ENCODE results near the gene CLUH.

The CLUH gene

DNA sequence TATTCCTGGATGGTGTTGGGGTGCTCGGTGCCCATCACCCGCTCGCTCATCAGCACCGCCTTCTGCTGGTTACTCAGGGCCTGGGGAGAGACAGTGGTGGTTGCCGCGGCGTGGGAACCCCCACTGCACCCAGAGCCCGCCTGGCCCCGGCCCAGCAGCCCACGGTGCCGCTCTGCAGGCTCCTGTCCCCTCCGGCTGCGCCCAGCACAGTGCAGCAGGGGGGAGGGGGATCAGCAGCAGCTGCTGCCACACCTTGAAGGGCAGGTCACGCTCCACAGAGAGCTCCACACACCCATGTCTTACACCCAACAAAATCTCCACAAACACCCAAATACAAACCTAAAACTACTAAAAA is 18.8 kb downstream of the CLUH start:
- H3K27ac ChIP-seq = no peak overlapping the region
- no peak for TF ChIP-seq ZFX (IDR thresholded peaks at IDR 0.05; ENCODE audit: borderline replicate concordance)
- TF ChIP-seq, protein P1, sequence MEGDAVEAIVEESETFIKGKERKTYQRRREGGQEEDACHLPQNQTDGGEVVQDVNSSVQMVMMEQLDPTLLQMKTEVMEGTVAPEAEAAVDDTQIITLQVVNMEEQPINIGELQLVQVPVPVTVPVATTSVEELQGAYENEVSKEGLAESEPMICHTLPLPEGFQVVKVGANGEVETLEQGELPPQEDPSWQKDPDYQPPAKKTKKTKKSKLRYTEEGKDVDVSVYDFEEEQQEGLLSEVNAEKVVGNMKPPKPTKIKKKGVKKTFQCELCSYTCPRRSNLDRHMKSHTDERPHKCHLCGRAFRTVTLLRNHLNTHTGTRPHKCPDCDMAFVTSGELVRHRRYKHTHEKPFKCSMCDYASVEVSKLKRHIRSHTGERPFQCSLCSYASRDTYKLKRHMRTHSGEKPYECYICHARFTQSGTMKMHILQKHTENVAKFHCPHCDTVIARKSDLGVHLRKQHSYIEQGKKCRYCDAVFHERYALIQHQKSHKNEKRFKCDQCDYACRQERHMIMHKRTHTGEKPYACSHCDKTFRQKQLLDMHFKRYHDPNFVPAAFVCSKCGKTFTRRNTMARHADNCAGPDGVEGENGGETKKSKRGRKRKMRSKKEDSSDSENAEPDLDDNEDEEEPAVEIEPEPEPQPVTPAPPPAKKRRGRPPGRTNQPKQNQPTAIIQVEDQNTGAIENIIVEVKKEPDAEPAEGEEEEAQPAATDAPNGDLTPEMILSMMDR (IDR thresholded peaks at IDR 0.05) = no peak

DNA sequence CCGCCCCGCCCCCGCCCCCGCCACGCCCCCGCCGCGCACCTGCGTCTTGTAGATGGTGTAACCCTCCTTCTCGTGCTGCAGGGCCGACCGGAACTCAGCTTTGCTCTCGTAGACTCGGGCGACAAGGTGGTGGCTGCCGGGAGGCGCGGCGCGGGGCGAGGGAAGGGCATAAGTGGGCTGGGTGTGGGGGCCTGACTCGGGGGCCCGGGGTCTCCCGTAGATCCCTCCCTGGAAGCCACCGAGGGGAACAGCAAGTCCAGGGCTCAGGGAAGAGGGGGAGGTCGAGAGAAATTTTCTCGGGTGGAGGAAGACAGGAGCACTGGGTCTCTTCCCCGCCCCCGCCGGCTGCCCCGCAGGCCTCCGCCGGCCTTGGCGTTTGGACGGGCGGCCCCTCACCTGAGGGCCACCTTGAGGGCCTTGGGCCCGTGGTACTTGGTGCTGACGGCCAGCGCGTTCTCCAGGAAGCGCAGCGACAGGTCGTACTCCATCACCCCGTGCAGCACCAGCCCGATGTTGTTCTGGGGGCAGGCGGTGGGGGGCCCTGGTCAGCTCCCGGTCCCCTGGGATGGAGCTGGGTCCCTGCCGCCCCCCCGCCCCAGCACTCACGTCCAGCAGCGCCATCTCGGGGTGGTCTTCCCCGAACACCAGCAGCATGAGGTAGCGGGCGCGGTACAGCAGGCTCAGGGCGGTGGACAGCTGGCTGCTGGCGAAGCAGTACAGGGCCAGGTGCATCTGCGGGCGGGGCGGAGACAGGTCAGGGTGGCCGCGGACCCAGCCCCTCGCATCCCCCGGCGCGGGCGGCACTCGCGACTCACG is 19.4 kb downstream of the CLUH start:
- no peak overlapping the region for H3K27ac ChIP-seq
- no peak for TF ChIP-seq ZFX (IDR thresholded peaks at IDR 0.05; ENCODE audit: borderline replicate concordance)
- TF ChIP-seq, protein P1 (IDR thresholded peaks at IDR 0.05) = no peak

GRCh38 chr17:2691069-2691871 is 20.3 kb downstream of the CLUH start:
- no peak overlapping the region for H3K27ac ChIP-seq
- no peak for TF ChIP-seq ZFX (IDR thresholded peaks at IDR 0.05; ENCODE audit: borderline replicate concordance)
- TF ChIP-seq, protein P1 (IDR thresholded peaks at IDR 0.05) = no peak

GRCh38 chr17:2690165-2691068 is 21.1 kb downstream of the CLUH start:
- H3K27ac ChIP-seq = no peak overlapping the region
- no peak for TF ChIP-seq ZFX (IDR thresholded peaks at IDR 0.05; ENCODE audit: borderline replicate concordance)
- TF ChIP-seq, protein P1 (IDR thresholded peaks at IDR 0.05) = no peak

DNA sequence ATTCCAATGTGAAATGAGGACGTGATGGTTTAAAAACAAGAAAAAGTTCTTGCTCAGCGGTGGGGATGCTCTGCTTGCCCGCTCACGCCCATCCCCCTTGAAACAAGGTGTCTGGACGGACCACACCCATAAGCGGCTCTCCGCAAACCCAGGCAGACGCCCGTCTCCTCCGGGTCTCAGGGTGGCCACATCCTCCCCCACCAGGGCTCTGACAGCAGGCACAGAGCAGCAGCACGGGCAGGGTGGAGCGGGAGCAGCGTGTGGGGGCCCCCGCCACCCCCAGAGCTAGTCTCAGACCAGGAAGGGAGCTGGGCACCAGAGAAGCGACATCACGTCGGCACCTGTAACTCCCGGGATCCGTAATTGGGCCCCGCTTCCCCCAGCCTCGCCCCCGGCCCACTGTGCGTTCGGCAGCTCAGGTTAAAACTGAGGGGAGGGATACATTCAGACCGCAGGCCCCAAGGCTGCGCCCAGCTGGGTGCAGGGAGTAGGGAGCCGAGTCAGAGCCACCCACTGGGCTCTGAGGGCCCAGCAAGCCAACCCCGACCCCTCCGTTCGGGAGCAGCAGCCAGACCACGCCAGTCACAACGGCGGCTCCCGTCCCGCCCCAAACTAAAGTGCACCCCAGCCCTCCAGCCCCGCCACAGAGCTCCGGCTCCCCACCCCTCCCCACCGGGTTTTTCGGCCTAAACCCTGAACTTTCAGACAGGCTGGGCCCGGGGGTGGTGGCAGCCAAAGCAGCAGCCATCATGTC is 22.0 kb downstream of the CLUH start:
- H3K27ac ChIP-seq = peak overlapping the region; percentile 47; the same call in 1 of the 2 replicates
- TF ChIP-seq, protein P1 (IDR thresholded peaks at IDR 0.05) = no peak
- TF ChIP-seq ZFX (IDR thresholded peaks at IDR 0.05; ENCODE audit: borderline replicate concordance) = no peak

Data from 22Rv1 (cell line).